Measurements from ENCODE around the gene DPP4.

- TF ChIP-seq ZNF350 (tag by site-specific recombination; IDR thresholded peaks at IDR 0.05), result no peak
- no peak for TF ChIP-seq ZNF48 (tag by site-specific recombination; IDR thresholded peaks at IDR 0.05)
- TF ChIP-seq, protein P1, sequence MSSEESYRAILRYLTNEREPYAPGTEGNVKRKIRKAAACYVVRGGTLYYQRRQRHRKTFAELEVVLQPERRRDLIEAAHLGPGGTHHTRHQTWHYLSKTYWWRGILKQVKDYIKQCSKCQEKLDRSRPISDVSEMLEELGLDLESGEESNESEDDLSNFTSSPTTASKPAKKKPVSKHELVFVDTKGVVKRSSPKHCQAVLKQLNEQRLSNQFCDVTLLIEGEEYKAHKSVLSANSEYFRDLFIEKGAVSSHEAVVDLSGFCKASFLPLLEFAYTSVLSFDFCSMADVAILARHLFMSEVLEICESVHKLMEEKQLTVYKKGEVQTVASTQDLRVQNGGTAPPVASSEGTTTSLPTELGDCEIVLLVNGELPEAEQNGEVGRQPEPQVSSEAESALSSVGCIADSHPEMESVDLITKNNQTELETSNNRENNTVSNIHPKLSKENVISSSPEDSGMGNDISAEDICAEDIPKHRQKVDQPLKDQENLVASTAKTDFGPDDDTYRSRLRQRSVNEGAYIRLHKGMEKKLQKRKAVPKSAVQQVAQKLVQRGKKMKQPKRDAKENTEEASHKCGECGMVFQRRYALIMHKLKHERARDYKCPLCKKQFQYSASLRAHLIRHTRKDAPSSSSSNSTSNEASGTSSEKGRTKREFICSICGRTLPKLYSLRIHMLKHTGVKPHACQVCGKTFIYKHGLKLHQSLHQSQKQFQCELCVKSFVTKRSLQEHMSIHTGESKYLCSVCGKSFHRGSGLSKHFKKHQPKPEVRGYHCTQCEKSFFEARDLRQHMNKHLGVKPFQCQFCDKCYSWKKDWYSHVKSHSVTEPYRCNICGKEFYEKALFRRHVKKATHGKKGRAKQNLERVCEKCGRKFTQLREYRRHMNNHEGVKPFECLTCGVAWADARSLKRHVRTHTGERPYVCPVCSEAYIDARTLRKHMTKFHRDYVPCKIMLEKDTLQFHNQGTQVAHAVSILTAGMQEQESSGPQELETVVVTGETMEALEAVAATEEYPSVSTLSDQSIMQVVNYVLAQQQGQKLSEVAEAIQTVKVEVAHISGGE (tag by site-specific recombination; conservative IDR thresholded peaks at IDR 0.05; ENCODE audit: low read depth), result no peak
- TF ChIP-seq YY1 (tag by site-specific recombination; IDR thresholded peaks at IDR 0.05), result no peak
Measured at GRCh38 chr2:162021516-162022058, 52.4 kb downstream of the DPP4 start.

Data from HEK293 (cell line).